ENCODE results near the gene KRTAP10-2. TPM values are rescaled to one million over a fixed set of nuclear protein-coding genes. Genes with fewer than 3 reads are reported as not detected.

KRTAP10-2 gene
- total RNA-seq, 1 experiment from 2014 or later, result not detected

DNA sequence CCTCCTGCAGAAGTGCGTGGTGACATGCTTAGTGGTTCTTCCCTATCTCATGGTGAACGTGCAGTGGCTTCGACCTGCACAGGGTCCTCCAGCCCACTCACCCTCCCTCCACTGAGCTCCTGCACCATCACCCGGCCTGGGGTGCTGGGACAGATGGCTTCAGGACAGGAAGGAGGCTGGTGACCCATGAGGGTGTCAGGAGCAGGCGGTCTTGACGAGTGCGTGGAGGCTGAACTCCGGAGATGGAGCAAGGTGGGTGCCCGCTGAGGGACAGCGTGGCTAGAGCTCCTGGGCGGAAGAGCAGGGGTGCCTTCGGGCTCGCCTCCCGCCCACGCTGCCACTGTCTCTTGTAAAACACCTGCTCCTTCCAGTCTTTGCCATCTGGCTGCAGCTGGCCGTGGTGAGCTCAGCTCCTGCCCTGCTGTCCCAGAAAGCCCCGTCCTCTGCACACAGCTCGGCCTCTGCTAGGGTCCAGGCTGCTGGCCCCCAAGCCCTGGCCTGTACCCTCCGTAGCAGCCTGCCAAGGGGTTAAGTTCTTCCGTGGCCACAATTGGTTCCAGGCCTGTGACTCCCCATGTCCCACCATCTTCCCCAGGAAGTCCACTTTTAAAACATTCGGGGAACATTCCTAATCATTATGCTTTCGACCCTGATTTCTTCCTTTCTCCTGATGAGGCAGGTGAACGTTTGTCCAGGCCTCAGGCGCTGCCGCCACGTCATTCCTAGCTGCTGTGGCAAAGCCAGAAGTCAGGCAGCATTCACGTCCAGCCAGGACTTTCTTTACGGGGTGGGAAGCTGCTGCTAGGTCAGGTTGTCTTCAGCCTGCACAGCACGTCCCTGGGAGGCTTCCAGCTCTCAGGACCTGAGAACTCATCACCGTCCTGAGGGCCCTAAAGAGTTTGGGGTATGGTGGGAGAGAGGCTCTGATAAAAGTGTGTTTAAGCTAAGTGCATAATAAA lies 19.4 kb downstream of the KRTAP10-2 start:
- H3K36me3 ChIP-seq (replicated peaks; ENCODE audit: control insufficient read depth, insufficient read depth, low read length), result no peaks in the 10 kb centered on the region
- DNase-seq, result peak; percentile 39
- H3K4me3 ChIP-seq (ENCODE audit: insufficient read depth, low read depth, low read length), result no peak overlapping the region
- no peaks in the 10 kb centered on the region for H3K27me3 ChIP-seq (ENCODE audit: control insufficient read depth, insufficient read depth, low read length)

GRCh38 chr21:44530903-44531605 lies 20.3 kb downstream of the KRTAP10-2 start:
- no peaks in the 10 kb centered on the region for H3K27me3 ChIP-seq (ENCODE audit: control insufficient read depth, insufficient read depth, low read length)
- H3K4me3 ChIP-seq (ENCODE audit: insufficient read depth, low read depth, low read length), result no peak overlapping the region
- peak; percentile 38 for DNase-seq
- no peaks in the 10 kb centered on the region for H3K36me3 ChIP-seq (replicated peaks; ENCODE audit: control insufficient read depth, insufficient read depth, low read length)

- Histone ChIP-seq H3K36me3 (replicated peaks; ENCODE audit: control insufficient read depth, insufficient read depth, low read length) (no peaks in the 10 kb centered on the region), H3K4me3 (ENCODE audit: insufficient read depth, low read depth, low read length) (no peak overlapping the region), H3K27me3 (ENCODE audit: control insufficient read depth, insufficient read depth, low read length) (no peaks in the 10 kb centered on the region)
- DNase-seq, result no peak
These were observed 20.9 kb downstream of the KRTAP10-2 start for GRCh38 chr21:44530221-44530902.

GRCh38 chr21:44529503-44530125 lies 21.7 kb downstream of the KRTAP10-2 start:
- DNase-seq, result no peak
- H3K36me3 ChIP-seq (replicated peaks; ENCODE audit: control insufficient read depth, insufficient read depth, low read length), result no peaks in the 10 kb centered on the region

GRCh38 chr21:44529011-44529421 lies 22.3 kb downstream of the KRTAP10-2 start:
- Histone ChIP-seq H3K27me3 (ENCODE audit: control insufficient read depth, insufficient read depth, low read length) (no peaks in the 10 kb centered on the region), H3K36me3 (replicated peaks; ENCODE audit: control insufficient read depth, insufficient read depth, low read length) (no peaks in the 10 kb centered on the region), H3K4me3 (ENCODE audit: insufficient read depth, low read depth, low read length) (no peak overlapping the region)
- peak; percentile 56 for DNase-seq

More at GRCh38 chr21:44529503-44530125, 21.7 kb downstream of the KRTAP10-2 start:
- Histone ChIP-seq H3K27me3 (ENCODE audit: control insufficient read depth, insufficient read depth, low read length) (no peaks in the 10 kb centered on the region), H3K4me3 (ENCODE audit: insufficient read depth, low read depth, low read length) (no peak overlapping the region)

DNA sequence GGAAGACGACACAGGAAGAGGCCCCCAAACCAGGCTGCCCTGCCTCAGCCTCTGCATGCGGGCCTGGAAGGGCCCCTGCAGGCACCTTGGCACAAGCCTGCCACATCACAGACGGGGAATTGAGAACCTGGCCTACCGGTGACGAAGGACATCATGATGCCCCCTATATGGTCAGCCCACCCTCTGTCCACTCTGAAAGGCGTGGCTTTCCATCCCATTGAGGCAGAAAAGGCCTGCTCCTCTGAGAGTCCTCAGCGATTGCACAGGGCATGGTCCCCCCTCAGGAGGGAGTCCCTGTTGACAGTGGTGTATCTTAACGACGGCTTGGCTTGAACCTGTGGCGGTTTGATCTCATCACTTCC lies 22.7 kb downstream of the KRTAP10-2 start:
- DNase-seq, result peak; percentile 35
- no peaks in the 10 kb centered on the region for H3K27me3 ChIP-seq (ENCODE audit: control insufficient read depth, insufficient read depth, low read length)
- no peaks in the 10 kb centered on the region for H3K36me3 ChIP-seq (replicated peaks; ENCODE audit: control insufficient read depth, insufficient read depth, low read length)
- H3K4me3 ChIP-seq (ENCODE audit: insufficient read depth, low read depth, low read length), result no peak overlapping the region

- H3K27me3 ChIP-seq (ENCODE audit: control insufficient read depth, insufficient read depth, low read length), result no peaks in the 10 kb centered on the region
- DNase-seq, result peak; percentile 37
- H3K36me3 ChIP-seq (replicated peaks; ENCODE audit: control insufficient read depth, insufficient read depth, low read length), result no peaks in the 10 kb centered on the region
- H3K4me3 ChIP-seq (ENCODE audit: insufficient read depth, low read depth, low read length), result no peak overlapping the region
These were observed 23.2 kb downstream of the KRTAP10-2 start for GRCh38 chr21:44527983-44528633.

DNA sequence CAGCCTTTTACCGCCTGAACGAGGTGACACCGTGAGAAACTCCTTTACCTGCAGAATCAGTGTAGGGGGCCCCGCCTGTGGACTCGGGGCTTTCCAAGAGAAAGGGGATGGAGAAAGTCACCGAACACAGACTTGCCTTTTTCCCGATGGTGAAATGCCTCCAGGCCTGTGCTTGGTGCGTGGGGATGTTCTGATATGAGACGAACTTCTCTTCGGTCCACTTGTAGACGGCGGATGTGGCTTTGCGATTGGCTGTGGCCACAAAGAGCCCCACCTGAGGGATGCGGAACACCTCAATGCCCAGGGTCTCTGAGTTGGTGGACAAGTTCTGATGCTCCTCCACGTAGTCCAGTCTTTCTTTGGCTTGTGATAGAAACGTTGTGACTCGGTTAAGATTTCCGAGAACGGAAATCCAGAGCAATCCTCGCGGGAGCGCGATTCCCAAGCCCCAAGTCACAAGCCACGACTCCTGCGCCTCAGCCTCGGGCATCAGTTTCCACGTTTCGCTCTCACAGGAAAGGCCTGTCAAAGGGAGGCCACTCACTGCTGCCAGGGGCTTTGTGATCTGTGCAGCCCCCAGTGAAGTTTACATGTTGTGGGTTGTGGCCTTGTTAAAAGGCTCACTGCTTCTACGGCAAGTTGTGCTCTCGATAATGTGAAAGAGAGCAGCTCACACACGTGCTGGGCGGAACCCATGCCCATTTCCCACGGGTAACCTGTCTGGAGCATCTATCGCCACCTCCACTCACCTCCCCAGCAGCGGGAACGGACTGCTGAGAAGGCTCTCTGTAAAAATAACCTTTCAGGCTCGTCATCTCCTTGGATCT lies 23.9 kb downstream of the KRTAP10-2 start:
- no peaks in the 10 kb centered on the region for H3K36me3 ChIP-seq (replicated peaks; ENCODE audit: control insufficient read depth, insufficient read depth, low read length)
- H3K4me3 ChIP-seq (ENCODE audit: insufficient read depth, low read depth, low read length), result no peak overlapping the region
- no peak for DNase-seq
- no peaks in the 10 kb centered on the region for H3K27me3 ChIP-seq (ENCODE audit: control insufficient read depth, insufficient read depth, low read length)

- Histone ChIP-seq H3K36me3 (replicated peaks; ENCODE audit: control insufficient read depth, insufficient read depth, low read length) (no peaks in the 10 kb centered on the region), H3K4me3 (ENCODE audit: insufficient read depth, low read depth, low read length) (no peak overlapping the region), H3K27me3 (ENCODE audit: control insufficient read depth, insufficient read depth, low read length) (no peaks in the 10 kb centered on the region)
- no peak for DNase-seq
These were observed 25.0 kb downstream of the KRTAP10-2 start for GRCh38 chr21:44526096-44526997.

GRCh38 chr21:44525391-44526095 lies 25.8 kb downstream of the KRTAP10-2 start:
- Histone ChIP-seq H3K4me3 (ENCODE audit: insufficient read depth, low read depth, low read length) (no peak overlapping the region), H3K27me3 (ENCODE audit: control insufficient read depth, insufficient read depth, low read length) (no peaks in the 10 kb centered on the region), H3K36me3 (replicated peaks; ENCODE audit: control insufficient read depth, insufficient read depth, low read length) (no peaks in the 10 kb centered on the region)
- no peak for DNase-seq

DNA sequence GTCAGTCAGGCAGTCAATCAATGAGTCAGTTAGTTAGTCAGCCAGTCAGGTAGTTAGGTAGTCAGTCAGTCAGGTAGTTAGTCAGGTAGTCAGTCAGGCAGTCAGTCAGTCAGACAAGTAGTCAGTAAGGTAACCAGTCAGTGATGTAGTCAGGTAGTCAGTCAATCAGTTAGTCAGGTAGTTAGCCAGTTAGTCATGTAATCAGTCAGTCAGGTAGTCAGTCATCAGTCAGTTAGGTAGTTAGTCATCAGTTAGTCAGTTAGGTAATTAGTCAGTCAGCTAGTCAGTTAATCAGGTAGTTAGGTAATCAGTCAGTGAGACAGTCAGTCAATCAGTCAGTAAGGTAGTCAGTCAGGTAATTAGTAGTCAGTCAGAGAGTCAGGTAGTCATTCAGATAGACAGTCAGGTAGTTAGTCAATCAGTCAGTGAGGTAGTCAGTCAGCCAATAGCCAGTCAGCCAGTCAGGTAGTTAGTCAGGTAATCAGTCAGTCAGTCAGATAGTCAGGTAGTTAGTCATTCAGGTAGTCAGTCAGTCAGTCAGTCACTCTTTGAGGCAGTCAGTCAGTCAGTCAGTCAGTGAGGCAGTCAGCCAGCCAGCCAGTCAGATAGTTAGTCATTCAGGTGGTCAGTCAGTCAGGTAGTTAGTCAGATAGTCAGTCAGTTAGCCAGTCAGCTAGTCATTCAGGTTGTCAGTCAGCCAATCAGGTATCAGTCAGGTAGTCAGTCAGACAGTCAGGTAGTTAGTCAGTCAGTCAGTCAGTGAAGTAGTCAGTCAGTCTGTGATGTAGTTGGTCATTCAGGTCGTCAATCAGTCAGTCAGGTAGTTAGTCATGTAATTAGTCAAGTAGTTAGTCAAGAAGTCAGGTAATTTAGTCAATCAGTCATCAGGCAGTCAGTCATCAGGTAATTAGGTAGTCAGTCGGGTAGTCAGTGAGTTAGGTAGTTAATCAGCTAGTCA lies 26.6 kb downstream of the KRTAP10-2 start:
- no peak for DNase-seq
- H3K36me3 ChIP-seq (replicated peaks; ENCODE audit: control insufficient read depth, insufficient read depth, low read length), result no peaks in the 10 kb centered on the region
- H3K4me3 ChIP-seq (ENCODE audit: insufficient read depth, low read depth, low read length), result no peak overlapping the region
- no peaks in the 10 kb centered on the region for H3K27me3 ChIP-seq (ENCODE audit: control insufficient read depth, insufficient read depth, low read length)

Data from H7 (cell line).